Mesothelial cell of epicardium (in vitro differentiated cells): ENCODE data around the gene VAPB. TPM values are rescaled to one million over a fixed set of nuclear protein-coding genes. Genes with fewer than 3 reads are reported as not detected.
A peak's percentile ranks its signal among the peaks of the same experiment; 100 is the strongest.

ENCODE experiments used
- DNase-seq, 2 experiments: peaks; one replicate each; pipeline ENCODE4 v3.0.0; 2021; ENCODE audit warnings: low spot score in 2 of 2; ENCODE audit not compliant: unreplicated experiment in 2 of 2
- H3K27ac Mint-ChIP-seq: 2 replicates; pipeline ENCODE4 v1.8.0; 2021; ENCODE audit warnings: mixed read lengths
- H3K27me3 Mint-ChIP-seq: 2 replicates; pipeline ENCODE4 v1.8.0; 2021; ENCODE audit warnings: low read depth, mixed read lengths
- H3K36me3 Mint-ChIP-seq: 2 replicates; pipeline ENCODE4 v1.8.0; 2021; ENCODE audit warnings: mixed read lengths
- H3K4me1 Mint-ChIP-seq: 2 replicates; pipeline ENCODE4 v1.8.0; 2021; ENCODE audit warnings: mixed read lengths
- H3K4me3 Mint-ChIP-seq: 2 replicates; pipeline ENCODE4 v1.8.0; 2021; ENCODE audit warnings: mild to moderate bottlenecking, moderate library complexity, mixed read lengths
- H3K9me3 Mint-ChIP-seq: 2 replicates; pipeline ENCODE4 v1.8.0; 2021; ENCODE audit warnings: mixed read lengths
- total RNA-seq: library from RNA; stranded (reverse); gene quantifications from 3 replicates; pipeline ENCODE4 v1.2.1, GENCODE V29; 2021
- TF ChIP-seq, protein P1 (sequence below): fragments of 200-600 bp; sonication (generic); IDR thresholded peaks from one replicate; pipeline ENCODE4 v1.5.0; 2021; ENCODE audit warnings: antibody characterized with exemption; ENCODE audit not compliant: unreplicated experiment

The VAPB gene
- total RNA-seq, 1 donor from 2014 or later = 52.9 TPM

DNA sequence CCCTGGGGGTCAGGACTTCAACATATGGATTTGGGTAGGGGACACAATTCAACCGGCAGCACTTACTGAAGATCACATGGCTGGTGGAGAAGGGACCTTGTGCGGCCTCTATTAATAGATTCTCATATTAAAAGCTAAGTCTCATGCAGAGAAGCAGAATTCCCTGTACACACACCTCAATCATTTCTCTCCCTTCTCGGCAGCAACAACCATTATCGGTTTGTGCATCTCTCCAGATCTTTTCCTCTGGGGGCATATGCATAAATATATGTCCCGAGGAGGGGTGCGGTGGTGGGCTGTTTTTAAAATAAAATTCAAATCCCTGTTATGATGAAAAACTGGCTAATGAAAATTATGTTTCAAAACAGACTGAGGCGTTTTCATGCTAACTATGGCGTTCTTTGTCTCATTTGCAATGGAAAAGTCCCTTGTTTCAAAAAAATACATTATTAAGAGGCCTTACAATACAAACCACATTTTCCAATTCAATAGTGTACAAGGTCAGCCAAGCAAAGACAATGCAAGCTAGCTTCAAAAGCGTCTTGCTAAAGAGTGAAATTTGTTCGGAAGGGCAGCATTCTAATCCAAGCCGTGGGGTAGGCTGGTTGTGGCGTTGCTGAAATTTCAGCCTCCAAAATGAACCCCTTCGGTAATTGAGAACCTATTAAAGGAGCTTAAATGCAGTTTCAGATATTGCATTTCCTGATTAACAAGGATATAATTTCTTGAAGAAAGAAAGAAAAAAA is 108.9 kb downstream of the VAPB start:
- Mint-ChIP-seq H3K4me3 (no peak overlapping the region), H3K27me3 (peaks cover 10% of the 10 kb centered on the region), H3K4me1 (no peaks in the 10 kb centered on the region), H3K27ac (no peak overlapping the region), H3K9me3 (peaks cover 14% of the 10 kb centered on the region), H3K36me3 (no peaks in the 10 kb centered on the region)
- TF ChIP-seq, protein P1, sequence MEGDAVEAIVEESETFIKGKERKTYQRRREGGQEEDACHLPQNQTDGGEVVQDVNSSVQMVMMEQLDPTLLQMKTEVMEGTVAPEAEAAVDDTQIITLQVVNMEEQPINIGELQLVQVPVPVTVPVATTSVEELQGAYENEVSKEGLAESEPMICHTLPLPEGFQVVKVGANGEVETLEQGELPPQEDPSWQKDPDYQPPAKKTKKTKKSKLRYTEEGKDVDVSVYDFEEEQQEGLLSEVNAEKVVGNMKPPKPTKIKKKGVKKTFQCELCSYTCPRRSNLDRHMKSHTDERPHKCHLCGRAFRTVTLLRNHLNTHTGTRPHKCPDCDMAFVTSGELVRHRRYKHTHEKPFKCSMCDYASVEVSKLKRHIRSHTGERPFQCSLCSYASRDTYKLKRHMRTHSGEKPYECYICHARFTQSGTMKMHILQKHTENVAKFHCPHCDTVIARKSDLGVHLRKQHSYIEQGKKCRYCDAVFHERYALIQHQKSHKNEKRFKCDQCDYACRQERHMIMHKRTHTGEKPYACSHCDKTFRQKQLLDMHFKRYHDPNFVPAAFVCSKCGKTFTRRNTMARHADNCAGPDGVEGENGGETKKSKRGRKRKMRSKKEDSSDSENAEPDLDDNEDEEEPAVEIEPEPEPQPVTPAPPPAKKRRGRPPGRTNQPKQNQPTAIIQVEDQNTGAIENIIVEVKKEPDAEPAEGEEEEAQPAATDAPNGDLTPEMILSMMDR = no peak
- DNase-seq = no peak

DNA sequence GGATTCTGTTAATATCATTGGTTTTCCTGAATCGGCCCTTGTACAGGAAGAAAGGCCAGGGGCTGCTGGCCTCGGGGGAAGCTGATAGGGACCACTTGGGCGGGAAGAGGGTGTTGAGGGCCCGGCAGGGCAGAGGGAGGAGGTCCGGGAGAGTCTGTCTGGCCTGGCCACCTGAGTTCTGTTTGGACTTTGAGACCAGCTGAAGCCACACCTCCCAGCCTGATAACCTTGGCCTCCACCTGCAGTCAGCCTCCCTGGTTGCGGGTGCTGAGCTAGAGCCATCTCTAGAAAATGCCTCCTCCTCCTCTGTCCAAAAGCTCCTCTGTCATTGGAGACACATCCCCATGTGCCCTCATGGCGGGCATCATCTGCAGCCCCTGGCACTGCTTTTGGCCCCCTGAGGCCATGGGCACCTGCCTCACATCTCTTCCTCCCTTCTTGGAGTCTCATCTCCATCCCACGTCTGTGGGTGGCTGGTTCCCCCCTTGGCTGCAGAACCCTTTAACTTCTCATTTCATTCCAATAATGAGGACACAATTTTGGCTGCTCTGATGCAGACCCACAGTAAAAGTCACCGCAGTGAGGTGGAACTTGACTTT is 109.5 kb downstream of the VAPB start:
- Mint-ChIP-seq H3K36me3 (no peaks in the 10 kb centered on the region), H3K27ac (no peak overlapping the region), H3K27me3 (peaks cover 10% of the 10 kb centered on the region), H3K9me3 (peaks cover 19% of the 10 kb centered on the region), H3K4me3 (no peak overlapping the region), H3K4me1 (no peaks in the 10 kb centered on the region)
- peak in 1 of 2 experiments; percentile 20 for DNase-seq
- TF ChIP-seq, protein P1 = no peak

DNA sequence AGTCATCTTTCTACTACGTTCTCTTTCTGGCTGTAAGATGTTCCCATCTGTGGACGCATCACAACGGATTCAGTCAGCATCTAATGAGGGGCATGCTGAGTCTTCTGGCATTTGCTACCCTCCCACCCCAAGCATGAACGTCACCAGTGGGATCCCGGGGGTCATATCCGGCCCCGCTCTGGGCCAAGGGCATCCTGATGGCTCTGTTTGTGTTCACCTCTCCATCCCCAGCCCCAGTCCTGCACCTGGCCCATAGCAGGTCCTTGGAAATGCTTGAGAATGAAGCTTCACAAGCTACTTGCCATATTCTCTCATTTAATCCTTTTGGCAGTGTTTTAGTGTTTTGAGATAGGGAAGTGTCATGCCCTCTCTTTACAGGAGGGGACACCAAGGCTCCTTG is 111.2 kb downstream of the VAPB start:
- Mint-ChIP-seq H3K27ac (no peak overlapping the region), H3K27me3 (peaks cover 10% of the 10 kb centered on the region), H3K9me3 (peaks cover 23% of the 10 kb centered on the region), H3K4me3 (no peak overlapping the region), H3K36me3 (no peaks in the 10 kb centered on the region), H3K4me1 (no peaks in the 10 kb centered on the region)
- TF ChIP-seq, protein P1 = no peak
- DNase-seq = no peak

Other genes starting within 250 kb of the VAPB start
- not detected in 3 replicates for gene ANKRD60, start 160.6 kb upstream of the VAPB start, total RNA-seq
- gene RAB22A, start 79.5 kb upstream of the VAPB start, total RNA-seq = 20.4 to 21.2 TPM (median 20.7 TPM) in 3 replicates
- gene APCDD1L, start 126.2 kb downstream of the VAPB start, total RNA-seq = 0.07 to 0.16 TPM in 2 of 3 replicates, not detected in the other